Measurements from ENCODE around the gene FAXC. TPM values are rescaled to one million over a fixed set of nuclear protein-coding genes. Genes with fewer than 3 reads are reported as not detected.

FAXC gene
- total and polyA plus RNA-seq, 2 donors (not counting 3 experiments of a cell fraction or from before 2014, with no cell fraction given): 3.4 to 3.6 TPM

GRCh38 chr6:99347804-99348203, 1.7 kb downstream of the FAXC start:
- intact Hi-C loops (cut with micrococcal nuclease): loop anchor here (2.0 to 10.0 kb wide), 3 partner anchors 45 to 167 kb away; partner anchors contain the start of genes PNISR and USP45
- no TSS peak for BruUV-seq (replicated peaks)
- no peak overlapping the region for H3K9ac ChIP-seq (replicated peaks; ENCODE audit: extremely low read depth, insufficient read depth, low read length)
- peaks cover 21% of the 10 kb centered on the region for H3K4me1 ChIP-seq (ENCODE audit: control insufficient read depth, extremely low read depth, insufficient read depth, low read length)
- H3K27ac ChIP-seq (ENCODE audit: insufficient read depth, low read depth, low read length): no peak overlapping the region
- POLR2A ChIA-PET: no interaction called here
- no peak overlapping the region for H3K4me3 ChIP-seq (replicated peaks in 1 of 3; ENCODE audit: insufficient read depth in 1 of 3, low read depth in 1 of 3, low read length in 3 of 3)
- H3K4me2 ChIP-seq (ENCODE audit: insufficient read depth, low read length): no peak overlapping the region
- no peaks in the 10 kb centered on the region for H3K9me3 ChIP-seq (replicated peaks; ENCODE audit: control insufficient read depth, insufficient read depth, low read length)
- FAIRE-seq (no peak), DNase-seq (ENCODE audit: low read depth, low spot score) (no peak)
- CTCF ChIA-PET: interaction anchor here (0.7 to 6.5 kb wide), 5 partner anchors 11 to 69 kb away, joined by 3 to 40 read pairs (median 3); no protein-coding TSS in a partner anchor
- dilution Hi-C loops (cut with MboI; ENCODE audit: extremely low pct_ligation_motif_present, low sequenced_read_pairs): no loop called here
- no peaks in the 10 kb centered on the region for H3K9me1 ChIP-seq (replicated peaks; ENCODE audit: control insufficient read depth, extremely low read depth, insufficient read depth, low read length)
- peaks cover 8 to 11% of the 10 kb centered on the region in 2 experiments for H3K27me3 ChIP-seq (ENCODE audit: control insufficient read depth in 2 of 2, insufficient read depth in 2 of 2, low read length in 2 of 2)
- H3K79me2 ChIP-seq (ENCODE audit: control insufficient read depth, insufficient read depth, low read length): no peaks in the 10 kb centered on the region
- no peak overlapping the region for H2AFZ ChIP-seq (ENCODE audit: low read depth, low read length)
- H4K20me1 ChIP-seq (replicated peaks; ENCODE audit: control insufficient read depth, extremely low read depth, insufficient read depth, low read length): no peaks in the 10 kb centered on the region
- no peak for TF ChIP-seq POLR2A (IDR thresholded peaks at IDR 0.05; ENCODE audit: low read depth, low read length)
- TF ChIP-seq JUN (IDR thresholded peaks at IDR 0.05; ENCODE audit: borderline replicate concordance, insufficient read depth, insufficient read length, low read depth): no peak
- TF ChIP-seq GATA2 (IDR thresholded peaks at IDR 0.05; ENCODE audit: insufficient read depth, insufficient read length, low read depth, low read length): no peak
- TF ChIP-seq MAX (IDR thresholded peaks at IDR 0.05; ENCODE audit: insufficient read depth, insufficient read length): no peak
- TF ChIP-seq POLR2AphosphoS5 (IDR thresholded peaks at IDR 0.05; ENCODE audit: insufficient read depth, low read depth, low read length): no peak
- TF ChIP-seq CTCF (IDR thresholded peaks at IDR 0.05; ENCODE audit: extremely low read depth in 1 of 2, insufficient read depth in 1 of 2, low read depth in 1 of 2, low read length in 2 of 2): no peak
- TF ChIP-seq FOS (IDR thresholded peaks at IDR 0.05; ENCODE audit: borderline replicate concordance, insufficient read depth, low read length): no peak
- TF ChIP-seq MYC (IDR thresholded peaks at IDR 0.05; ENCODE audit: low read depth, low read length): no peak
- TF ChIP-seq EZH2 (IDR thresholded peaks at IDR 0.05; ENCODE audit: borderline replicate concordance, low read depth, low read length, severe bottlenecking): no peak
- H3K36me3 ChIP-seq (ENCODE audit: control insufficient read depth in 2 of 2, extremely low read depth in 1 of 2, insufficient read depth in 2 of 2, low read length in 2 of 2): no peaks in the 10 kb centered on the region

All from endothelial cell of umbilical vein (primary cell).